GM18861 (cell line): ENCODE data around the gene TSSK6.

Source experiments
- ATAC-seq: cut with Tn5 transposase; IDR thresholded peaks from one replicate; pipeline ENCODE4 v1.9.1; 2021; ENCODE audit not compliant: unreplicated experiment

TSSK6 gene

DNA sequence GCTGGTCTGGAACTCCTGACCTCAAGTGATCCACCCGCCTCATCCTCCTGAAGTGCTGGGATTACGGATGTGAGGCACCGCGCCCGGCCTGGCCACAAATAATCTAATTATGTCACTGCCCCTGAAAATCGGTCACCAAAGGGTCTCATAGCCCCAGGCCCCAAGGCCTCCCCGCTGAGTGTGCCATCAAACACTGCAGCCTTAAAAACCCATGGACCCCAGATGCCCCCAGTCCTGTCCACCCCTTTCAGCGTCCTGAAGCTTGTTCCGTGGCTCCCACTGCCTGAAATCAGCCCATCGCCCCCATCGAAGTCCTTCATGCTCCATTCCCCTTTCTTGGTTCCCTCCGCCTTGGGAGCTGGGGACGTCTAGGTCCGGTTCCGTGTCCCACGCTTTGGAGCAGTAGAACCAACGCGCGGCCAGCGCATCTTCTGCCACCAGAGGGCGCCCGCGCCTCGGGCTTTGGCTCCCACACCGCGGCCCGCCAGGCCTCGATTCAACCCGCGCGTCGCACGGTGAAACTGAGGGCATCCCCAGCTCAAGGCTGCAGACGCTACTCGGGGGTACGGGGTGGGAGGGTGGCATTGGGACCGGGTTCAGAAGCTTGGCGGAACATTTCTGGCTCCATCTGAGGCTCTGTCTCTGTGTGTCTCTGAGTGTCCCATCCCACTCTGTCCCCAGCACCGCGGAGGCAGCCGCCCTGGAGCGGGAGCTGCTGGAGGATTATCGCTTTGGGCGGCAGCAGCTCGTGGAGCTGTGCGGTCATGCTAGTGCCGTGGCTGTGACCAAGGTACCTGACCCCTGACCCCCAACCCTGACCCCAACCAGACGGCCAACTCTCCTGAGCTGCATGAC lies 16.8 kb upstream of the TSSK6 start:
- ATAC-seq: no peak

DNA sequence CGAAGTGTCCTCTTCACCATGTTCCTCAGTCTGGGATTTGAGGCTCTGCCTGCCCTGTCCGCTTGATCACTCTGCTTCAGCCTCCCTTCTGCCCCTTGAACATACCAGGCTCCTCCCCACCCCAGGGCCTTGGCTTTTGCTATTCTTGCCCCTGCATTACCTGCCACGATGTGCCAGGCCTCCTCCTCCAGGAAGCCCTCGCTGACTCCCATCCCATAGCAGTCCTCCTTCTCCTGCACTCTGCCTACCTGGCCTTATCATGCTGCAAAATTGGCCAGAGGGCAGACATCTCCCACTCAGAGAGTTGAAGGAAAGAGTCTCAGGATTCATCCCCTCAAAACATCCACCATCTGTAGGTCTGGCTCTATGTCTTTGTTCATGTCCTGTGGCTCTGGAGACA lies 15.5 kb upstream of the TSSK6 start:
- no peak for ATAC-seq

DNA sequence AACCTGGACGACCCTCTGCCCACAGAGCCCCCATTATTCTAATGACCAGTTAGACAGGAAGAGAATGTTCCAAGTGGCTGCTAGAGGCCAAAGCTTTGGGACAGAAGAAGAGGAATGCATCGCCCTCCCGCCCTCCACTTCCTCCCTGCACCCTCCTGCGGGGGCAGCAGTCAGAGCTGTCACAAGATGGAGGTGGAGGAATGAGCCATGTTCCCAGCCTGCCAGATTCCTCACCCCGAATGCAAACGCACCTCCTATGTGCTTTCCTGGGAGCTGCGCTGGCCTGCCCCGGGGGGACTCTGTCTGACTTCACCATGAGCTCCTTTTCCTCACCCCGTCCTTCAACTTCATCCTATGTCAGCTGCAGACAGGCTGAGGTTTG lies 15.1 kb upstream of the TSSK6 start:
- no peak for ATAC-seq

DNA sequence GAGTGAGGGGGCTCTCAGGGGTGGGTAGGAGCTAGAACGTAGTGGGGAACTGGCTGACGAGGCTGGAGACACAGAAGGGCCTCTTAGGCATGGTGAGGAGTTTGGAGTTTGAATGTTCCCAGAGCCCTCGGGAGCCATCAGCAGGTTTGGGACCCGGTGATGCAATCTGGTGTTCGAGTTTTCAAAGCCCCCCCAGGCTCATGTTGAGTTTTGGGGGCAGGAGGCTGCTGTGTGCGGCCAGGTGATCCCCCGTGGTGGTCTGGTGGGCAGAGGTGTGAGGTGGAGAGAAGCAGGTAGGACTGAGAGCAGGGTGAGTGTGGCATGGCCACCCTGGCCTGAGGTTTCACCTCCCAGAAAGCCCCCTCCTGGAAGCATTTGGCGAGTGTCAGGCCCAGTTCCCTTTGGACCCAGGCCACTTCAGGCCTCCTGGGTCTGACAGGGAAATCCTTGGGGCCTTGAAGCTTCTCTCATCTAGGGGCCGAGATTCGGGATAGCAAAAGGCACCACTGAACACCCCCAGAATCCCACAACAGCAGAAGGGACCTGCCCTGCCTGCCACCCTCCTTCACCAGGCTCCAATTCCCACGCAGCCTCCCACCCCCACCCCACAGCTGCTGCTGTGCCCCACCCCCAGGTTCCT lies 14.6 kb upstream of the TSSK6 start:
- no peak for ATAC-seq

DNA sequence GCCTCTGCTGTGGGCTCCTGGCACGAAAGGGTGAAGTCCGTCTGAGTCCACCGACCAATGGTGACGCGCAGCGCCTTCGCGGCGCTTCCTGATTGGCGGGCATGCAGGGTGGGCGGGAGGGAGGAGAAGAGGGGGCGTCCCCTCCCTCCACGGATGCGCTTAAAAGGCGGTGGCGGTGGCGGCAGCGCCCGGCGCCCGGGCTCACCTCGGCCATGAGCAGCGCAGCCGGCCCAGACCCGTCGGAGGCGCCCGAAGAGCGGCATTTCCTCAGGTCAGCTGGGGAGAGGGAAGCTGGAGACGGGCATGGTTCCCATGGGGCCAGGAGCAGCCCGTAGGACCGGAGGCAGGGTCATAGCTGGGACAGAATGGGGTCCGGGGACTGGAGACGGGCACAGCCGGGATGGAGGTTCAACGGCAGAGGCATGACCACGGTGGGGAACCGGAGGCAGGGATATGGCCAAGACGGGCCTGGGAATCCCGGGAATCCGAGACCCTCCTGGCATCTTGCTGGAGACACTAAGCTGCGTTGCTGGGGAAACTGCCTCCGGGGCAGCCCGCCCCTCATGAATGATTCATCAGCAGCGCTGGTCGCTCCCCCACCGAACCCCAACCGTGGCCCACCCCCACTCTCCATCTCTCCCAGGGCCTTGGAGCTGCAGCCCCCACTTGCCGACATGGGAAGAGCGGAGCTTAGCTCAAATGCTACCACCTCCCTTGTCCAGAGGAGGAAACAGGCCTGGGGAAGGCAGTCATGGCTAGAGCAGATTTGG lies 13.6 kb upstream of the TSSK6 start, which contains the start of gene YJEFN3:
YJEFN3 (plus strand) TSS at position 191 of the 770 bp plus-strand sequence; CDS start at position 213, 22 bp downstream.
- no peak for ATAC-seq

DNA sequence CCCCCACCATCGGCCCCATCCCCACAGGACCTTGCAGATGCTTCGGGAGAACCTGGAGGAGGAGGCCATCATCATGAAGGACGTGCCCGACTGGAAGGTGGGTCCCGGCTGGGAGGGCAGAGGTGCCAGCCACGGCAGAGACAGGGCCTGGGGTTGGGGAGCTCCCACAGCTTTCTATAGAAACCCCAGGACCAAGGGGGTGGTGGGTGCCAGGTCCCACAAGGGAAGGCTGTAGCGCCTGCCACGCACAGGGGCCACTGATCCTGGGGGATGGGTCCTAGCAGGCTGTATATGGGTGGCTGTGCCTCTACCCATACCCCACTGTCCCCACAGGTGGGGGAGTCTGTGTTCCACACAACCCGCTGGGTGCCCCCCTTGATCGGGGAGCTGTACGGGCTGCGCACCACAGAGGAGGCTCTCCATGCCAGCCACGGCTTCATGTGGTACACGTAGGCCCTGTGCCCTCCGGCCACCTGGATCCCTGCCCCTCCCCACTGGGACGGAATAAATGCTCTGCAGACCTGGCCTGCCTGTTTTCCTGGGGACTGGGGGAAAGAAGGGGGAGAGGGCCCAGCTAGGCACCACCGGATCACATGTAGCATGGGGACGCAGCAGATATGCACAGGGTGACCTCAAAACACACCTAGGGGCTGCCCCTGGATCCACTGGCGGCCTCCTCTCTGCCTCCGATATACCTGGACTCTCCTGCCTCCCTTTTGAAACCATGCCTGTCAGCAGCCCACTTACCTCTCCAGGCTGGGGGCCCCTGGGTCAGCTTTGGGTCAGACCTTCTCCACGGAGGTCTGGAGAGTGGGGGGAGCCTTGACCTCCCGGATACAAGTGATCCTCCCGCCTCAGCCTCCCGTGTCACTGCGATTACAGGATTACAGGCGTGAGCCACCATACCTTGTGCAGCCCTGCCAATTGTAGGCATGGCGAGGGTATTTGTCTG lies 12.6 kb upstream of the TSSK6 start:
- ATAC-seq: no peak

DNA sequence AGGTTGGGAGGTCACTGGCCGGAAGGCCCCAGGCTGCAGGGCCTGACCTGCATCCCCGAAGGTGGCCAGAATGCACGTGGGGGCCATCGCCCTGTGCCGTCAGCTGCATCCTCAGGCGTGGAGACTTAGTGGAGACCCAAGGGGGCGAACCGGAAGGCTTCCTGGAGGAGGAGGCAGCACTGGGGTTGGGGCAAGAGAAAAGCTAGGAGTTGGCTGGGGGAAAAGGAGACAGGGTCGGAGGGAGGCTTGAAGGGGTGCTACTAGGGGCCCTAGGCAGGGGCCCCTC lies 12.0 kb upstream of the TSSK6 start:
- no peak for ATAC-seq

DNA sequence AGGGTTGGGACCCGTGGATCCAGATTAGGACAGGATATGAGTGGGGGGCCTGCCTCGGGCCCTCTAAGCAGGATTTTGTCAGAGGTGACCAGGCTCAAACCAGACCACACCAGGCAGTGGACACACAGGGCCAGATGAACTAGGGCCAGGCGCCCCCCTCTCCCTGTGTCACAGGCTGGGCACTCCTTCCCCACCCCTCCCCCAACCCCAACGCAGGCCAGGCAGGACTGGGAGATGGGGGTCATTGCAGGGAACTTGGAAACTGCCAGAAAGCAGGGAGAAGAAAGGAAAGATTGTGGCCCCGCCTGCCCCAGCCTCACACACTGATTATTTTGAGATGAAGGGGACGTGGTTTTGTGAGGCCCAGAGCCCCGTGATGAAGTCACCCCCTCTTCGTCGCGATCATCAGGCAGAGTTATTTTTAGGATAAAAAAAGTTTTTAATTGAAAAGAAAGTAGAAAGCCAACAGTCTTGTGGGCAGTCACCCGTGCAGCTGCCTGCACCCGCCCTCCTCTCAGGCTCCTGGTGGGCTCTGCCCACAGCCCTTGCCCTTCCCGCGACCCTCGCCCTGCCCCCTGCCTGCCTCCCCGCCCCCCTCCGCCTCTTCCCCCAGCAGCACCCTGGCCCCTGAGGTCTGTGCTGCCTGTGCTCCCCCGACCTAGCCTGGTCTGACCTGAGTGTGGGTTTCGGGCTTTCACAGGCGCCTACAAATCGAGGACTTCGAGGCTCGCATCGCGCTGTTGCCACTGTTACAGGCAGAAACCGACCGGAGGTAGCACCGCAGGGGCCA lies 11.4 kb upstream of the TSSK6 start:
- no peak for ATAC-seq

DNA sequence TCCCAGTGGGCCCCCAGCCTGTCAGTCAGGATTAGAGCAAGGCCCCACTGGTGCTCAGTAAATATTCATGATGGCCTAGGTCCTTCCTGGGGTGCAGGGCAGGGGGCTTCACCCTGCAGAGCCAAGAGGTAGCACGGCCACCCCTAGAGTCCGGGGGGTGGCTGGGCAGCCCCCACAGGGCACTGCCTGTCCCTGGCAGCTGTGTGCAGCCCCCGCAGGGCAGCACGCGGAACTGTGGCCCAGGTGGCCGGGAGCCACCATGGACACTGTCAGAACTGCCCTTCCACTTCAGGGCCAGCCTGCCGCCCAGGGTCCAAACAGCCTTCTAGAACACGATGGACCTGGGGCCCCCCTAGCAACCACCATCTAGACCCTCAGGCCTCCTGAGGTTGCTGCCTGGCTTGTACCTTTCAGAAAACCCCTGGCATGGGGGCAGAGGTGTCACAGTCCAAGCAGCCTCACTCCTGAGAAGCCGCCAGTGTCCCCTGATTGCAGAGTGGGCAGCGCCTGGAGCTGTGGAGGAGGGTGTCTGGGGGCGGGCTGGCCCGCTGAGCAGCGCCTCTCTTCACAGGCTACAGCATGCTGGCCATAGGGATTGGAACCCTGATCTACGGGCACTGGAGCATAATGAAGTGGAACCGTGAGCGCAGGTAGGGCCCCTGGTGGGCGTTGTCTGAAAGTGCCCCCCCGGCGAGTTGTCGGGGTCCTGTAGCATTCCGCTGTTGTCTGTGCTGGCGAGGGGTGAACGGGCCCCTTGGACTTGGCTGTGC lies 10.4 kb upstream of the TSSK6 start:
- no peak for ATAC-seq

DNA sequence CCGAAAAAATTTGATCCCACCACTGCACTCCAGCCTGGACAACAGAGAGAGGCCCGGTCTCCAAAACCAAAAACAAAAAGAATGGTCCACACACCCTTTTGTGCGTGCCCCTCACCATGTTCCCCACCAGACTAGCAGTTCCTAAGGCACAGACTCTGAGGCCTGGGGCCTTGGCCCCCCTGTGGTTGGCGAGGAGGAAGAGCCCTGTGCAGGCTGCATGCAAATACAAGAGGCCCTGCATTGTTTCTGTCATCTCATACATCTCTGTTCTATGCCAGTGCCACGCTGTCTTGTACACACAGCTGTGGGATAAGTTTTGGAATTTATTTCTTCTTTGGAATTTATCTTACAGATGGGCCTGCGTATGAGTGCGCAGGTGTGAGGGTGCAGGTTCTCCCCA lies 8.7 kb upstream of the TSSK6 start:
- peak; percentile 53 for ATAC-seq

DNA sequence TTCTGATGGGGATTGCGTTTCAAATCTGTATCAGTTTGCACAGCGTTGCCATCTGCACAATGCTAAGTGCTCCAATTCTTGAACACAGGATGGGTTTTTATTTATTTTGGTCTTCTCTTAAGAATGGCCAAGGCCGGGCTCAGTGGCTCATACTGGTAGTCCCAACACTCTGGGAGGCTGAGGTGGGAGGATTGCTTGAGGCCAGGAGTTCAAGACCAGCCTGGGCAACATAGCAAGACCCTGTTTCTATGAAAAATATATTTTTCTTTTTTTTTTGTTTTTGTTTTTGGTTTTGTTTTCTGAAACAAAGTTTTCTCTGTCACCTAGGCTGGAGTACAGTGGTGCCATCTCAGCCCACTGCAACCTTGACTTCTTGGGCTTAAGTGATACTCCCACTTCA lies 7.8 kb upstream of the TSSK6 start:
- no peak for ATAC-seq

DNA sequence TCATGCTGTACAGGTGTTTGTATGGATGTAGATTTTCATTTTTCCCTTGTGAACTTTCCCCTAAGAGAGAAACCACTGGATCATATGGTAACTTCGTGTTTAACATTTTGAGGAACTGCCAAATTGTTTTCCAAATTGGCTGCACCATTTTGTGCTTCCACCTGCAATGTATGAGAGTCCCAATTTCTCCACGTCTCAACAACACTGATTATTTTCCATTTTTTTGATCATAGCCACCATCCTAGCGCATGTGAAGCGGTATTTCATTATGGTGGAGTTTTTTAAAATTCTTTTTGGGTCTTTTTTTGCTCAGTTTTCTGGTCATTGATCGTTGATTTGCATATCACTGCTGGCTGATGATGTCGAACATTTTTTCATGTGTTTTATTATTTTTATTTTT lies 5.6 kb upstream of the TSSK6 start:
- ATAC-seq: no peak

DNA sequence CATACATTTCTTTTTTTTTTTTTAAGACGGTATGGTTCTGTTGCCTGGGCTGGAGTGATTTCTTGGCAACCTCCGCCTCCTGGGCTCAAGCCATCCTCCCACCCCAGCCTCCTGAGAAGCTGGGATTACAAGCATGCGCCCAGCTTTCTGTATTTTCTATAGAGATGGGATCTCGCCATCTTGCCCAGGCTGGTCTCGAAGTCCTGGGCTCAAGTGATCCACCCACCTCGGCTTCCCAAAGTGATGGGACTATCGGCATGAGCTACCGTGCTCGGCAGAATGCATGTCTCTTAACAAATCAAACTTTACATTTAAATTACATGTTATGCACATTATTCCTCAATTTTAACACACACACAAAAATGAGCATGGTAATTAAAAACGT lies 1.9 kb upstream of the TSSK6 start:
- ATAC-seq: no peak

DNA sequence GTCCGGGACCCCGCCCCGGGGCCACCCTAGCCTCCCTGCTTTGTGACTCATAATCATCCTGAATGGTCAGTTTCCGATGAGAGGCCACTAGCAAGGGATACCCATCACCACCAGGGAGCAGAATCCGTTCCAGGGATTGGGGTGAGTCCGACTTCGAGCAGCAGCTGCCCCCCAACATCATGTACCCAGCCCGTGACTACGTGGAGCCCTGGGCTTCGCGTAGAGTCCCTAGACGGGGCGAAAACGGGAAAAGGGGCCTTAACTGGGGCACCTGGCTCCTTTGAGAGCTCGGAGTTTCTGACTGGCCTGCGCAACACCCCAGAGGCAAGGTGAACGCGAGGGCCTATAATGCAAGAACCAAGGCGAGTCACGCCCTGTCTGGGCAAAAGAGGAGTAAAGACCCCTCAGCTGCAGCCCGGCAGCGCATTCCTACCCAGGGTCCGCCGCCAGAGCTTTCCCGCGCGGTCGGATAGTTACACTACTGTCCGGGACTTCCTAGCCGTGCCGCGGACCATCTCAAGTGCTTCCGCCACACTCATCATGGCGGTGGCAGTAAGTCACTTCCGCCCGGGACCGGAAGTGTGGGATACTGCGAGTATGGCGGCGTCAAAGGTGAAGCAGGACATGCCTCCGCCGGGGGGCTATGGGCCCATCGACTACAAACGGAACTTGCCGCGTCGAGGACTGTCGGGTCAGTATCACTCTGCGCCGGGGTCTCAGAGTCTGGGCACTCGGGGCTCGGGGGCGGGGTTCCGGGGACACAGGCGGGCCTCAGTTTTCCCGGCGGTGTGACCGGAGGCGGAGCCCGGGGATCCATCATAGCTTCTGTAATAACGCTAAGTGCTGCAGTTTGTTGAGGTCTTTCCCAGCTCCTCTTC lies 533 bp upstream of the TSSK6 start, which contains the start of gene NDUFA13:
NDUFA13 (plus strand) TSS at position 584 of the 878 bp plus-strand sequence; CDS start at position 598, 14 bp downstream.
- peak; percentile 82 for ATAC-seq

DNA sequence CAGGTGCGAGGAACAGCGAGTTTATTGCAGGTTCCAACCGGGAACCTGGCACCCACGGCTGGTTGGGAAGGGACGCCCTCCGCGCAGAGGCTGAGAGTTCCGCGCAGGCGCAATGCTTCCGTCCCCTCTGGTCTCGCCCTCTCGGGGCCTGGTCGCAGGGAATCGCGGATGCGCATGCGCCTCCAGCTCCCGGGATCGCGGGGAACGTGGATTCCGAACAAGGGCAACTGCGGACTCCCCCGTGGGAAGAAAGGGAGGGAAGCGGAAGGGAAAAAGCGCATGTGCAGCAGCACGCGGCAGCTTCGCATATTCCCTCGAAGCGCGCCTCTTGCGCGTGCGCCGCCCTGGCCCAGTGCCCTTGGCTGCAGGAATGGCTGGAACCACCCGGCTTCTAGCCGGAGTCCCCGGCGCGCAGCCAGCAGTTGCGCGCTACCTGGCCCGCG lies 1.1 kb downstream of the TSSK6 start:
- no peak for ATAC-seq

DNA sequence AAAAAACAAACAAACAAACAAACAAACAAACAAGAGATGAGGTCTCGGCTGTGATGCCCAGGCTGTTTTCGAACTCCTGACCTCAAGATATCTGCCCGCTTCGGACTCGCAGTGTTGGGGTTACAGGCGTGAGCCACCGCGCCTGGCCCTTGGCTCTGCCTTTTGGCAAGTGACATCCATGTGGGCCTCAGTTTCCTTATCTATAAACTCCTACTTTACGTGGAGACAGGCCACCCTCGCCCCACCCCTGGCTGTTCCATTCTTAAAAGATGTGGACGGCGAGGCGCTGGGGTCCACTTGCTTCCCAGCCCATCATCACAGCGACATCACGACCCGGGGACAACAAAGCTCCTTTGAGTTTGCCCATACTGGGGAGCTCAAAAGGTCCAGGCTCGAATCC lies 1.7 kb downstream of the TSSK6 start:
- ATAC-seq: no peak

DNA sequence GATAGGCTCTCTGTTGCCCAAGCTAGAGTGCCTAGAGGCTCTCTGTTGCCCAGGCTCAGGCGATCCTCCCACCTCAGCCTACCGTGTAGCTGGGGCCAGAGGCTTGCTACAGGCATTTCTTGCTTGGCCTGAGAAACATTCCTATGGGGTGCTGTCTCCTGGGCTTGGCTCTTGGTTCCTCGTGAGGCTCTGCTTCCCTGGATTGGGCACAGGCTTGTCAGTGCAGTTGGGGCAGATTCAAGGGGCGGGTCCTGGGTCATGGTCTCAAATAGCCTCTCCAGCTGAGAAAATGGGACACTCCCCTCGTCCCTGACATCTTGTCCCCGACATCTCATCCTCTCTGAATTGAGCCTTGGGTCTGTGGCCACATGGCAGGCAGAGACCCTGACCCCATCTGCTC lies 4.9 kb downstream of the TSSK6 start:
- no peak for ATAC-seq

DNA sequence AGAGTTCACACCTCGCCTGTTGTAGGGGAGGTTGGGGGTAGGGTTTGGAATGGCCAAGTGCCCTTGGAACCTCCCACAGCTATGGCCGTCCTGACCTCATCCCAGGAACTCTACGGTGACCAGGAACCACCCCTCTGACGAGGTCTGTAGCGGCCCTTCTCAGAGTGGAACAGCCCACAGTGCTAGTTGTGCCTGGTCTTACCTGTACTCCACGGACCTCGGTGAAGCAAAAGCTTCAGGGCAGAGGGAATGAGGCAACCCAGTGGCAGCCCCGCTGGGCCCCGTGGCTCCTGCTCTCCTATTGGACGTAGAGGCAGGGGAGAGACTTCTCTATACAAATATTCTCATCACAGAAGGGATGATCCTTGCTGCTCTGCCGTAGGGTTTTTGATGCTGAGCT lies 7.1 kb downstream of the TSSK6 start:
- ATAC-seq: no peak
